GM18498 (cell line): ENCODE data around the gene GUCA2A.

Source experiments
- ATAC-seq: cut with Tn5 transposase; IDR thresholded peaks from one replicate; pipeline ENCODE4 v1.9.1; 2021; ENCODE audit warnings: mild to moderate bottlenecking, moderate library complexity; ENCODE audit not compliant: unreplicated experiment

Gene GUCA2A

GRCh38 chr1:42133809-42134526, 30.6 kb downstream of the GUCA2A start:
- ATAC-seq = no peak

GRCh38 chr1:42133390-42133789, 31.2 kb downstream of the GUCA2A start:
- ATAC-seq = no peak

DNA sequence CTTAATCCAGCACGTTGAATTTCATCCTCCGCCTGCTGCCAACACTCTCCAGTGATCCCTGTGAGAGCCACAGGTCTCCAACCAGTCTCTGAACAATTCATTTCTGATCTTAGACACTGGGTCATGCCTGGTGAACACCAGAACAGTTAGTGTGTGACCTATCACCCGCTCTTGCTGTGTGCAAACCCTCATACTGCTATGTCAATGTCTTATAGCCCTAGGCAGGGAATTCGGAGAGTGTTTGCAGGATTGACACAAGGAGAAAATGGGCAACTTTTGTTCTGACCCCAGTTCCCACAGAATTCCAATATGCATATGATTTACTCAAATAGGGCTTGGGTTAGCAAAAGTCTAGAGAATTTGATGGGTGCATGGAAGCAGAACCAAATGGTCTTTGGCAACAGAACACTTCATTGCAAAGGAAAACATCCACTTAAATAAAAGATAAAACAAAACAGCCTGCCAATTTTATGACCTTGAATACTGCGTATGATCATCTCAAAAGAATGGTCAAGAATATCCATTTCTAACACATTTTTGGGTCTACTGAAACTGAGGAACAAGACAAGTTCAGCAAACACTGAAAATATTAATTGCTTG, 34.4 kb downstream of the GUCA2A start:
- ATAC-seq = no peak

DNA sequence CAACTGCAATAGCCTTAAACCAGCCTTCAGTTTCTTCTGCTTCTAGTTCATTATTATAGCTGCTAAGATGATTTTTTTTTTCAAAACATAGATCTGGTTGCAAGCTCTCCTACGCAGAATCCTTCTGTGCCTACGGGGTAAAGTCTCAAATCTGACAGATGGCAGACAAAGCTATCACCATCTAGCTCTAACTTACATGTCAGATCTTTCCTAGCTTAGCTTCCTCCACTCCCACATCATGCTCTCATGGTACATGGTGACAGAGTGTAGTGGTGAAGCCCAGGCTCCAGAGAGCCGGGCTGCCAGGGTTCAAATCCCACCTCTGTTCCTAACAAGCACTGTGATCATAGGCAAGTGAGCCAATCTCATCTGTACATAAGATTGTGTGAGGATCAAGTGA, 35.6 kb downstream of the GUCA2A start:
- no peak for ATAC-seq

DNA sequence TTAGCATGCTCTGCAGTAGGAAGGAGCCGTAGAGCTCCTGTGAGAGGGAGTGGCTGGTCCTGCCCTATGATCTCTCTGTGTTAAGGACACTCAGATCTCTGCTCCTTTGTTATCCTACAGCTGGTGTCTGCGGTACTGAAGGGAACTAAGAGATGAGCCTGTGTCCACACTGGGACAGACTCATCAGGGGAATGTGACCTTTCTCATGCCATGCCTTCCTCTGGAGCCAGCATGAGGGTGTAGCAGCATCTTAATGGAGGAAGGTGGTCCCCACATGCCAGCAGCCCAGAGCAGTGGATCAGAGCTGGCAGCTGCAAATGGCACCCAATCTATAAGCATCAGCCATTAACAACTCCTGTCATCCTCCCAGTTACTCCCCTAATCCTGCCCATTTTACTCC, 36.0 kb downstream of the GUCA2A start:
- ATAC-seq = no peak

GRCh38 chr1:42127767-42128166, 36.8 kb downstream of the GUCA2A start:
- no peak for ATAC-seq

DNA sequence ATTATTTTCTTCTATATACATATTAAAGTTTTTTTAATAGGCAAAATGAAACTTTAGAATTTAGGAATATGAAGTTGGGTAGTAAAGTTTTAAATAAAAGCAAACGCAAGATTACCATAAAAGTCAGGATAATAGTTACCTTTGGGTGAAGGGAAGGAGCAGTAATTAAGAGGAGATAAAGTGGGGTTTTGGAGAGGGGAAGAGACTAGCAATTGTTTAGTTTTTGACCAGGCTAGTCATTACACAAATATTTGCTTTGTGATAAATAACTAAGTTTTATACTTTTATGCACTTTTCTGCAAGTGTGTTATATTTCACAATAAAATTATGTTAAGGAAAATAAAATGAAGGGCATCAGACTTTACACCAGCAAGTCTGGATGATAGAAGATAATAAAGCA, 39.0 kb downstream of the GUCA2A start:
- no peak for ATAC-seq

GRCh38 chr1:42122408-42122807, 42.1 kb downstream of the GUCA2A start:
- no peak for ATAC-seq

DNA sequence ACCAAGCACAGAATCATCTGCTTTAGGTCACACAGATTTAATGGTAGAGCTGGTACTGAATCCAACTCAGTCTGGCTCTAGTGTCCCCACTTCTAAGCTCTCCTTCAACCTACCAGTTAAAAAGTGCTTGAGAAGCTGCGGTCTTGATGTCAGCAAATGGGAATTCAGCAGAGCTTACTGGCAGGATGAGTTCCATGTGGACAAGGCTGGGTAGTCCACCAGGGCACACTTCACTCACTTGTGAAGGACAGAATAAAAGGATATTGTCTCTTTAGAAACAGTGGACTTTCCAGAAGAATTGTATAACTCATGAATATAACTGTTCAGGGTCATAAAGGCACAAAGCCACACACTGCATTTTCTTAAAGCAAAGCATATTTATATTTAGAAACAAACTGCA, 46.4 kb downstream of the GUCA2A start:
- no peak for ATAC-seq

GRCh38 chr1:42117214-42117613, 47.3 kb downstream of the GUCA2A start:
- no peak for ATAC-seq

DNA sequence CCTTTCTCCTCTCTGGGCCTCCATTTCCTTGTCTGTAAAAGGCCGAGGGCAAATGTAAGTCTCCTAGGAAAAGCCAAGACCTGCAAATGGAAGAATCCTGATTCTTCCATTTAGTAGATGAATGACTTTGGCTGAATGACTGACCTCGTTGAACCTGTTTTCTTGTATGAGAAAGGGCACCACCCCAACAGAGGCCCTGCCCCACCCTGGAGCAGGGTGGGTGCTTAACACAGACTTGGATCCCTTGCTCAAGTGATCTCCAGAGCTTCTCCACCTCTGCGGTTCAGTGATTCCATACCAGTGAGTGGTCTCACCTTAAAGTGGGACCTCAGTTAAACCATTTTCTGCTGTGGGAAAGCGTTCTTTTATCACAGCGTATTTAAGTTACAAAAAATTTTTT, 50.3 kb downstream of the GUCA2A start:
- ATAC-seq = no peak
